Adrenal gland (tissue), 12 donors: ENCODE results near the gene THPO. TPM values are rescaled to one million over a fixed set of nuclear protein-coding genes. Genes with fewer than 3 reads are reported as not detected.

Source experiments
- DNase-seq, 7 donors: peaks; one replicate each; pipeline ENCODE4 v3.0.0-alpha.2; 2019 to 2020
- H3K27ac ChIP-seq, 5 donors: fragments of 200-600 bp; sonication (generic) in 4 of 5; 1 replicate in 3 of 5; 2 replicates in 2 of 5; pipeline versions ENCODE4 v1.5.1 to v1.8.0; 2016 to 2020; ENCODE audit warnings: mild to moderate bottlenecking in 1 of 5
- H3K27me3 ChIP-seq: fragments of 200-600 bp; 2 replicates; pipeline ENCODE4 v1.8.0; 2021
- H3K36me3 ChIP-seq, 2 donors: fragments of 200-600 bp; replicated peaks in 1 of 2; 1 replicate in 1 of 2; 2 replicates in 1 of 2; pipeline versions ENCODE4 v1.5.1 to v1.8.0; 2018 to 2022
- H3K4me1 ChIP-seq, 2 donors: fragments of 200-600 bp; replicated peaks in 1 of 2; 1 replicate in 1 of 2; 2 replicates in 1 of 2; pipeline versions ENCODE4 v1.5.1 to v1.8.0; 2018 to 2021
- H3K4me3 ChIP-seq, 4 donors: fragments of 200-600 bp; sonication (generic) in 3 of 4; one replicate each; pipeline ENCODE4 v1.5.1; 2016 to 2018
- H3K9me3 ChIP-seq, 3 donors: fragments of 200-600 bp; sonication (generic) in 1 of 3; replicated peaks in 1 of 3; 1 replicate in 2 of 3; 2 replicates in 1 of 3; pipeline versions ENCODE4 v1.5.1 to v1.8.0; 2016 to 2021
- CTCF ChIP-seq, 6 experiments: fragments of 450-650 bp in 4 of 6; fragments of 200-600 bp in 2 of 6; sonication (generic) in 1 of 6; IDR thresholded peaks; 1 replicate in 5 of 6; 2 replicates in 1 of 6; pipeline versions ENCODE4 v1.5.1 to v1.8.0; 2016 to 2021; ENCODE audit warnings: antibody characterized with exemption in 6 of 6, mild to moderate bottlenecking in 2 of 6, moderate library complexity in 1 of 6
- POLR2A ChIP-seq, 2 donors: fragments of 450-650 bp; IDR thresholded peaks; one replicate each; pipeline ENCODE4 v1.6.1; 2017; ENCODE audit warnings: antibody characterized with exemption in 2 of 2, mild to moderate bottlenecking in 2 of 2, moderate library complexity in 1 of 2
- WGBS, 4 donors: extraction: QIAGEN DNeasy Blood & Tissue Kit in 2 of 4; methylation state at CpG; one replicate each; pipeline versions ENCODE4 v1.1.5 to v1.1.7; 2013 to 2017; 5-methylcytosine and 5-hydroxymethylcytosine counted together
- intact Hi-C, 2 donors: fragments of 100-400 bp; cut with DNase I; formaldehyde crosslinking; loops; one replicate each; pipeline versions ENCODE4 v1.14.1 to v1.15.0; 2022 to 2023
- polyA plus RNA-seq, 3 donors: library from polyadenylated mRNA; stranded (reverse); fragments of 200-250 nt in 2 of 3; fragments of 350-450 nt in 1 of 3; fragmentation: Illumina TruSeq in 1 of 3; extraction: RNeasy Lipid Tissue Mini Kit (QIAGEN cat#74804) in 1 of 3; gene quantifications; one replicate each; pipeline ENCODE4 v1.2.3, GENCODE V29; 2013 to 2014
- total RNA-seq, 9 donors: library from RNA; depleted of rRNA in 4 of 9; stranded (reverse); fragments of >200 nt in 4 of 9; fragments of 120-200 nt in 1 of 9; fragmentation: NEBNext Ultra II Directional in 1 of 9; extraction: Animal tissue kit (Norgen Biotek cat#: 25700) in 1 of 9; gene quantifications; one replicate each; pipeline versions ENCODE4 v1.1.0 to v1.2.4, GENCODE V29; 2013 to 2023
- donor health status: healthy with polysubstance abuse.
- donor health status: Bipolar disorder and iron deficiency.
- donor health status: DM: yes; HTN: yes; CAD: no.
- donor health status: DM: no; HTN: no; CAD: no.
- donor health status: DM: no; HTN: no; CAD: no.
- donor health status: DM: yes; HTN: yes; CAD: no.

Gene THPO
- total and polyA plus RNA-seq, 12 donors: 0.11 to 5.3 (median 2.2) TPM; not detected in 3

DNA sequence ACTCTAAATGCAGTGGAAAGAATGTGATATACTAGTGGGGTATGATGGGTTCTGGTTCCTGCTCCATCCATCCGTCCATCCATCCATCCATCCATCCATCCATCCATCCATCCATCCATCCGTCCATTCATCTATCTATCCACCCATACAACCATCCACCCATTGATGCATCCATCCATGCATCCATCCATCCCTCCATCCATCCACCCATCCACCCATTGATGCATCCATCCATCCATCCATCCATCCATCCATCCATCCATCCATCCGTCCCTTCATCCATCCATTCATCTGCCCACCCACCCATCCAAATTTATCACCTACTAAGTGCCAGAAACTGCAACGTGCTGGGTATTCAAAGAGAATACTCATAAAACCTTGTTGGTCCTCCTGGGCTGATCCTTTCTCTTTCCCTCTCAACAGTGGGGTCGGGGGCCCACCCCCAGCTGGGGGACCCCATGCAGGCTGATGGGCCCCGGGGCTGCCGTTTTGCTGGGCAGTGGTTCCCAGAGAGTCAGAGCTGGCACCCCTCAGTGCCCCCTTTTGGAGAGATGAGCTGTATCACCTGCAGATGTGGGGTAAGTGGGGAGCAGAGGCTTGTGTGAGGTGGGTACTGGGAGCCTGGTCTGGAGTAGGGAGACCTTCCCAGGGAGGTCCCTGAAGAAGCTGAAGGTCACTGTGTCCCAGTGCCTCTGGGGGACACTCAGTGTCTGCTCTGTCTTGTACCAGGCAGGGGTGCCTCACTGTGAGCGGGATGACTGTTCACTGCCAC lies 10.3 kb upstream of the THPO start:
- Histone ChIP-seq H3K4me3 (no peak overlapping the region), H3K4me1 (no peaks in the 10 kb centered on the region), H3K36me3 (no peaks in the 10 kb centered on the region), H3K27me3 (no peaks in the 10 kb centered on the region), H3K27ac (no peak overlapping the region), H3K9me3 (no peaks in the 10 kb centered on the region)
- WGBS, 4 donors: 70 to 77% (median 75%) methylated on average over 6 to 8 of the region's 8 CpGs
- no peak for DNase-seq
- TF ChIP-seq POLR2A (IDR thresholded peaks at IDR 0.05) (no peak), CTCF (IDR thresholded peaks at IDR 0.05) (no peak)
- intact Hi-C loops: no loop called here

DNA sequence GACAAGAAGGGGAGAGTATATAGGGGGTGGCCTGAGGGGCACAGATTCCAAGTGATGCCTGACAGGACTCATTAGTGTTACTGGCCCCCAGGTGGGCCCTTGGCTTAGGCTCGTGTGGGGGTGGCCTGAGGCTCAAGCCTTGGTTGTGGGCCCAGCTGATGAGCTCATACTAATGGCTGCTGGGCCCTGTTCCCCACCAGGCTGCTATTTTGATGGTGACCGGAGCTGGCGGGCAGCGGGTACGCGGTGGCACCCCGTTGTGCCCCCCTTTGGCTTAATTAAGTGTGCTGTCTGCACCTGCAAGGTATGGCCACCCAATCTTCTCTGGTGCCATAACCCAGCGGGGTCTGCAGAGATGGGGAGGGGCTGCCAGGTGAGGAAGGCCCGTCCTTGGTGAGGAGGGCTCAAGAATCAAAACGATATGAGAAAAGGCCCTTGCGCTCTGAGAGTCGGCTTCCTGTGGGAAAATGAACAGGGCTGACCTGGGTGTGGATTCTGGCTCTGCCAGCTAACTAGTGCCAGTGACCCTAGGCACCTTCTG lies 9.2 kb upstream of the THPO start:
- no peak overlapping the region for H3K27ac ChIP-seq
- TF ChIP-seq CTCF (IDR thresholded peaks at IDR 0.05) (no peak), POLR2A (IDR thresholded peaks at IDR 0.05) (no peak)
- no peak overlapping the region for H3K4me3 ChIP-seq
- no peak for DNase-seq
- H3K9me3 ChIP-seq: no peaks in the 10 kb centered on the region
- H3K27me3 ChIP-seq: peaks cover under 1% of the 10 kb centered on the region
- no peaks in the 10 kb centered on the region for H3K36me3 ChIP-seq
- intact Hi-C loops: no loop called here
- WGBS, 4 donors: 92 to 96% (median 94%) methylated on average over 6 to 12 of the region's 12 CpGs
- H3K4me1 ChIP-seq: no peaks in the 10 kb centered on the region

GRCh38 chr3:184386047-184386806 lies 8.2 kb upstream of the THPO start:
- peaks cover 4% of the 10 kb centered on the region for H3K27me3 ChIP-seq
- intact Hi-C loops: no loop called here
- no peak for TF ChIP-seq POLR2A (IDR thresholded peaks at IDR 0.05)
- TF ChIP-seq CTCF (IDR thresholded peaks at IDR 0.05): no peak
- H3K9me3 ChIP-seq: no peaks in the 10 kb centered on the region
- peaks cover 0 to 4% of the 10 kb centered on the region in 2 donors for H3K4me1 ChIP-seq
- 78 to 88% (median 79%) methylated on average over 5 to 37 of the region's 37 CpGs for WGBS, 4 donors
- no peak overlapping the region for H3K4me3 ChIP-seq
- DNase-seq: no peak
- no peaks in the 10 kb centered on the region for H3K36me3 ChIP-seq
- H3K27ac ChIP-seq: no peak overlapping the region

DNA sequence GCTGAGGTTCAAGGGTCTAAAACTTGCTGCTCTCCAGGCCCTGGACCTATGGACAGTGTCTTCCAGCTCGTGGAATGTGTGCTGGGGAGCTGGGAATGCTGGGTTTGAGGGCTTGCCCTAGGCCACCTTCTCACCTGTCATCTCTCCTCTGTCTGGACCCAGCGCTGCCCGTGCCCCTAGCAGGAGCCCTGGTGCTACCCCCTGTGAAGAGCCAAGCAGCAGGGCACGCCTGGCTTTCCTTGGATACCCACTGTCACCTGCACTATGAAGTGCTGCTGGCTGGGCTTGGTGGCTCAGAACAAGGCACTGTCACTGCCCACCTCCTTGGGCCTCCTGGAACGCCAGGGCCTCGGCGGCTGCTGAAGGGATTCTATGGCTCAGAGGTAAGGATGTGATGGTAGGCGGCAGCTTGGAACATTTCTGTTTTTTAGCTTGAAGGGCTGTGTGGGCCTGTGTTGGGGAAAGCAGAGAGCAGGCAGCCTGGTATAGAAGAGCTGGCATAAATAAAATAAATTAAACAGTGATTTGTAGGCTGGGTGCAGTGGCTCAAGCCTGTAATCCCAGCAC lies 6.9 kb upstream of the THPO start:
- Histone ChIP-seq H3K4me1 (peaks cover 8 to 11% of the 10 kb centered on the region in 2 donors), H3K27me3 (peaks cover 8% of the 10 kb centered on the region), H3K27ac (no peak overlapping the region), H3K36me3 (no peaks in the 10 kb centered on the region), H3K4me3 (no peak overlapping the region), H3K9me3 (no peaks in the 10 kb centered on the region)
- TF ChIP-seq POLR2A (IDR thresholded peaks at IDR 0.05) (no peak), CTCF (IDR thresholded peaks at IDR 0.05) (no peak)
- WGBS, 4 donors: 89 to 96% (median 94%) methylated on average over 4 to 8 of the region's 8 CpGs
- intact Hi-C loops: no loop called here
- DNase-seq: no peak
